ENCODE measurements around the gene CRB3.

The CRB3 gene

DNA sequence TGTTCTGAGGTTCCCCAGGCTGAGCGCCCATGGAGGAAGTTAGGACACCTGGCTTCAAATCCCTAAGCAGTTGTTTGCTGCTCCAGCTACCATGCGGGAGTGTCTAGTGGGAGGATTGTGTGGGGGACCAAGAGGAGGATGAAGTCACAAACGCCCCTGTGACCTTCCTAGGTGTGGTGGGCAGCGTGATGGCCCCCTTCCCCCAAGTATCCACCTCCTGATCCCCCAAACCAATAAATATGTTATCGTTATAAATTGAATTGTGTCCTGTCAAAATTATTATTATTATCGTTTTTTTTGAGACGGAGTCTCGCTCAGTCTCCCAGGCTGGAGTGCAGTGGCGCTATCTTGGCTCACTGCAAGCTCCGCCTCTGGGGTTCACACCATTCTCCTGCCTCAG, 30.4 kb upstream of the CRB3 start, which contains the start of gene SLC25A41:
Gene SLC25A41, minus strand, starts transcription at position 101 of the 400 bp plus-strand sequence. Its CDS starts 70 bp downstream, at position 31.
- no peak for DNase-seq

DNA sequence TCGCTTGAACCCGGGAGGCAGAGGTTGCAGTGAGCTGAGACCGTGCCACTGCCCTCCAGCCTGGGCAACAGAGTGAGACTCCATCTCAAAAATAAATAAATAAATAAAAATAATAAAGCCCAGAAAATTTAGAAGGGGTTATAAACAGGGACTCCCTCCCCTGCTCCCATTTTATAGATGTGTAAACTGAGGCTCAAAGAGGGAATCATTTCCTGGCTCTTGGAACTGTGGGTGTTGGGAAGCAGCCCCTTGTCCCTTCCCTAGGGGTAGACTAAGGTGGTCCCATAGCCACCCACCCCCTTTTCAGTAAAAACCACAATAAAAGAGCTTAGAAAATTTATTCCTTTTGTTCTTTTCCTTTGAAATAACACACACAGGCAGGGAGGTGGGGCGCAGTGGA, 24.3 kb upstream of the CRB3 start:
- no peak for DNase-seq

DNA sequence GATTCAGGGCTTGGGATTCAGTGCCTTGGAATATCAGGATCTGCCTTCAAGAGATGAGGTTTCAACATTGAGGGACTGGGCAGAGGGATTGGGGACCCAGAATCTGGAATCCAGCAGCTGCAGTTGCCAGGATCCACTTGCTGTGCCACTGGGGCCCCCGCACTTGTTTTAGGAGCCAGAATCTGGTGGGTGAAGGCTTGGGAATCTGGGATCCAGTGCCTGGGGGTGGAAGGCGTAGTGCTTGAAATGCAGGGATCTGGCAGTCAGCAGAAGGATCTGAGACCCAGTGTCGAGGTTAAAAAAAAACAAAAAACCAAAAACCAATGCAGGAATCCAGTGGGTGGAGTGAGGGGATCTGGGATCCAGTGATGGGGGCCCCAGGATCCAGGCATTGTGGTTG, 23.2 kb upstream of the CRB3 start:
- no peak for DNase-seq

DNA sequence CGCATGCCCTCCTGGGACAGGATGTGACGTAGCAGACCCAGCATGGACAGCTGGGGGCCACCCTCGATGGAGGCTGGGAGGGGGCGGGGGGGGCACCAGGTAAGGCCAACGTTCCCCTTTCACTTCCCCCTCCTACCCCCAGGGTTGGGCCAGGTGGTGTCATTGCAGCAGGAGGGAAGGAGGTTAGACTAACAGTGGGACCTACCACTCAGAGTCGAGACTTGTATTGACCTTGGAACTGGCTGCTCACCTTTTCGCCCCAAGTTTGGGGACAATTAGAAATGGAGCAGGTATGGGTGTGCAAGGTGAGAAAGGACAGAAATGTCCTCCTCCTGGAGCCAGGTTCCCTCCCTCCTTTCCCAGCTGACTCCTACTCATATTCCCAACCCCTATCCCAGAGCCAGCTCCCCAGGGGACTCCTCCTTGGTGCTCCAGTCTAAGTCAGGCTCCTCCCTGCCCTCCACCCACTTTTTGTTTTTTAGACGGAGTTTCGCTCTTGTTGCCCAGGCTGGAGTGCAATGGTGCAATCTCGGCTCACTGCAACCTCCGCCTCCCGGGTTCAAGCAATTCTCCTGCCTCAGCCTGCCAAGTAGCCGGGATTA, 21.9 kb upstream of the CRB3 start:
- no peak for DNase-seq

DNA sequence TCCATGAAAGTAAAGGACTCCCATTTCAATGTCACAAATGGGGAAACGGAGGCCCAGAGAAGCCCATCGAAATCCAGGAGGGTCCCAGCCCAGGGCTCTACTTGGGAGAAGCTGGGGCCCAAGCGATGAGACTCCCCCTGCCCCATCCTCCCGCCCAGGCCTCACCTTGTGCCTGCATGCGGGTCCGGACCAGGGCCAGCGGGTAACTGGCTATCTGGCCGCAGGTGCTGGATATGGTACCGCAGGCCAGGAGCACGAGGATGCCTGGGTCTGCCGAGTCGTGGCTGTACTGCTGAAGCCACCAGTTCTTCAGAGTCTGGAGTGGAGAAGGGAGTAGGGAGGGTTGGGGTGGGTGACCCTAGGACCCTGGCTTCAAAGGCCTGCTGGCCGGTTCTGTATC, 20.1 kb upstream of the CRB3 start:
- DNase-seq: no peak

DNA sequence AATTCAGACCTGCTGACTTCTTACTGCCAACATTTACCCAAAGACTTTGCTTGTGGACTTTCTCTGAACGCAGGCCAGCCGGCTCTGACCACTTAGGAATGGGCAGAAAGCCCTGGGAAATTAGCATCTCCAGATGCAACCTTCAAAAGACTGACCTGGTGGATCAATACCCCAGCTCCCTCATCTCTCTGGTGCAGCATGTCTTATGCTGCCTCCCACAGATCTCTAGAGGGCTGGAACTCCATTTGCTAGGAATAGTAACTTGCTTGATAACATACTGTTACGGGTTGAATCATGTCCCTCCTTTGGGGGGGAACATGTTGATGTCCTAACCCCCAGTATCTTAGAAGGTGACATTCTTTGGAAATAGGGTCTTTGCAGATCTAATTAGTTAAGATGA, 17.6 kb upstream of the CRB3 start:
- DNase-seq: no peak

DNA sequence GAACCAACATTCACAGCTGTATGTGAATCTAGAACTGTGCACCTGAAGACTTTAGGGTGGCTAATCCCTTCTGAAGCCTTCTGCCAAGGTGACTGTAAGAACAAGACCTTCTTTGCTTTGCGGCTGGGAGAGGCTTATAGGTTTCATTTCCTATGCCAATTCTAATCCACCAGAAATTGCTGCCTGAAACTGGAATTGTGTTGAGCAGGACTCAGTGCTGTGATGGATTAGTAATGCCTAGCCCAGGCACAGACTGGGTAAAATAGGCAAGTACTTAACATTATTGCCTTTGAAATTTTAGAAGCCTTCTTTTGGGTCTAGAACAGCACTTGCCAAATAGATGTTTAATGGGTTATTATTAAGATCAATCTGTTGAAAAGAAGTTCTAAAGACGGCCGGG, 16.0 kb upstream of the CRB3 start:
- no peak for DNase-seq

DNA sequence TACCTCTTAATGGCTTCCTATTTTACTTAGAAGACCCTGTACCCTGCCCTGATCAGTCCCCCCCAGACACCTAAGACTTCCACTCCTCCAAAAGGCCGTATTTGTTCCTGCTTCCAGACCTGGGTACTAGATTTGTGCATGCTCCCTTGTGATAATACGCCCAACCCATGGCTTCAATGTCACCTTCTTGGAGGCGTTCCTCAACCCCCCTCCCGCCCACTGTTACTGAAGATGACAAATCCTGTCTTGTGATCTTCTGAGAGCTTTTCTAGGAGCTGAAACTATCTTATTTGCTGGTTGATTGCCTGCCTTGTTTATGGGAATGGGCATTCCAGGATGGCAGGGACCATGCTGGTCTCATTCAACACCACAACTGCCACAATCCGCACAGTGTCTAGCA, 13.9 kb upstream of the CRB3 start:
- DNase-seq: no peak

DNA sequence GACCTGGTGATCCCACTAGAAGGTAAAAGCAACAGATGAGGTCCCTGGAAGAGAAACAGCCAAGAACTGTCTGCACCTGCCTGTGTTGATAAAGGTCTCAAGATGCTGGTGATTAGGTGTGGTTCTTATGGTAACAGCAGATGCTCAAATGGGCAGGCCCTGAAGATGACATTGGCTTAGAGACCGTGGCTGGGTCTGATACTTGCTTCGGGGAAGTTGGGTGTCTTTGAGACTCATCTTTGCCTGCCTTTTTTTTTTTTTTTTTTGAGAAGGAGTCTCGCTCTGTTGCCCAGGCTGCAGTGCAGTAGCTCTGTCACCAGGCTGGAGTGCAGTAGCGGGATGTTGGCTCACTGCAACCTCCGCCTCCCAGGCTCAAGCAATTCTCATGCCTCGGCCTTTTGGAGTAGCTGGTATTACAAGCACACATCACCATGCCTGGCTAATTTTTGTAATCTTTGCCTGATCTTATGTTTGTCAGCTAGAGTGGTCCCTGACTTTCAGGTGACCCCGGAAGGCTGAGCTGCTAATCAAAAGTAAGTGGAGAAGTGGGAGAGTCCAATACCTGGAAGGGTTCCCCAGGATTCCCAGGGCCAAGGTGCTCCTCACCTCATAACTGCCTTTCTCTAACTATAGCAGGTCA, 12.4 kb upstream of the CRB3 start:
- DNase-seq: no peak

DNA sequence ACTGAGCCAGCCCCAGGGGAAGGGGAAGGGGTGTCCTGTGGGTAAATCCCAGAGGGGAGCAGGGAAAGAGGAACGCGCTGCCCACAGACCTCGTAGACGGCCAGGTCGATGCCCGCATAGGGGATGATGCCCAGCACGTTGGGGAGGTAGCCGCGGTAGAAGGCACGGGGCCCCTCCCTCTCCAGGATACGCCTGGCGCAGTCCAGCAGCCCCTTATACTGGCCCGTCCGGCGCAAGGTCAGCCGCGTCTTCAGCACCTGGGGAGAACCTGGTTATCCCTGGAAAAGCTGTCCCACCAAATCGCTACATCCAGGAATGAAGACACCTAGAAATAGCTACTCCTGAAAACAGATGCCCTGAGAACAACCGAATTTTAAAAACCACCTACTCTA, 11.9 kb upstream of the CRB3 start:
- no peak for DNase-seq

DNA sequence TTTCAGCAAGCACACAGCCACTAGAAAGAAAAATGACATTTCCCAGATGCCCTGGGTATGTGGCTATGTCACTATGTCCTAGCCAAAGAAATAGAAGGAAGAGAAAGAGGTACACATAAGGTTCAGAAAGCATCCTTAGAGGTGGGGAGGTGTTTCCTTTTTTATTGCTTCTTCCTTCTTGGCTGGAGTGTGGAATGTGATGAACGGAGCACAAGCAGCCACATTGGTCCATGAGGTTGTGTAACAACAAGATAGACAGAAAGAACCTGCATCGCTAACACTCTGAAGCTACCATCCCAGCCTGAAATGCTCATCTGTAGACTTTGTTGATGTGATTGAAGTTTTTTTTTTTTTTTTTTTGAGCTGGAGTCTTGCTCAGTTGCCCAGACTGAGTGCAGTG, 11.2 kb upstream of the CRB3 start:
- DNase-seq: no peak

DNA sequence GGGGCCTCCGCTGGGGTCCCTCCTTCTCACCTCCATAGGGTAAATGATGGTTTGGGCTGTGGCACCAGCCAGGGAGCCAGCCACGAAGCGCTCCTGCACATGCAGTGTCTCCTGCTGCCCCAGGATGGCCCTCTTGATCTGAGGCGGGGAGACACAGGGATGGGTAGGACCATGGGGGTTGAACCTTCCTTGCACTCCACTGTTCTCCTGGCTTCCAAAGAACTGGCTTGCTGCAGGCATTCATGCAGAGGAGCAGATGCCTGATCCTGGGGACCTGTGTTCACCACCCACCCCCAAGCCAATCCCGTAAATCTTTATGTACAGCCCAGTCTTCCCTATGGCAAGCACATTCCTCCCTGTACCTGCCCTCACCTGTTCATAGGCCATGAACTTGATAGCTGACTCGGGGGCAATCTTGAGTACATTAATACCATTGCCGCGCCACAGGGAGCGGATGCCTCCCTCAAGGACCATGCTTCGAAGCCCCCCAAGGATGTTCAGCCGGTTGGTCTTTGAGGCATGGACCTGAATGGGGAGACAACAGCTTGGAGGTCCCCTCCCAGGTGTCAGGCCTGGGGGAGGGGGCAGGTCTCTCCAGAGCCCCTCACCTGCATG, 10.0 kb upstream of the CRB3 start:
- no peak for DNase-seq

DNA sequence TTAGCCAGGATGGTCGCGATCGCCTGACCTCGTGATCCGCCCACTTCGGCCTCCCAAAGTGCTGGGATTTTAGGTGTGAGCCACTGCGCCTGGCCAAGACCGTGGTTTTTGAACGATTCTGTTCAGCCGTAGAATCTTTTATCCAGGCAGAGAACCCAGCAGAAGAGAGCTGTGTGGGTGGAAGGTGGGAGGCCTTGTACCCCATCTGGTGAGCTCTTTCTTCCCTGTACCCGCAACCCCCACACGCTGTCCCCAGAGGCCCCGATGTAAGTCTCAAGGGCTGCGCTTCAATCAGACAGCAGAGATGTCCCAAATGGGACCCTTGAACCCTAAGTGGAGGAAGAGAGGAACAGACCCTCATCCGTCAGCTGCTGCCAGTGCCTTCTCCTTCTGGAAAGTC, 8.1 kb upstream of the CRB3 start:
- no peak for DNase-seq

DNA sequence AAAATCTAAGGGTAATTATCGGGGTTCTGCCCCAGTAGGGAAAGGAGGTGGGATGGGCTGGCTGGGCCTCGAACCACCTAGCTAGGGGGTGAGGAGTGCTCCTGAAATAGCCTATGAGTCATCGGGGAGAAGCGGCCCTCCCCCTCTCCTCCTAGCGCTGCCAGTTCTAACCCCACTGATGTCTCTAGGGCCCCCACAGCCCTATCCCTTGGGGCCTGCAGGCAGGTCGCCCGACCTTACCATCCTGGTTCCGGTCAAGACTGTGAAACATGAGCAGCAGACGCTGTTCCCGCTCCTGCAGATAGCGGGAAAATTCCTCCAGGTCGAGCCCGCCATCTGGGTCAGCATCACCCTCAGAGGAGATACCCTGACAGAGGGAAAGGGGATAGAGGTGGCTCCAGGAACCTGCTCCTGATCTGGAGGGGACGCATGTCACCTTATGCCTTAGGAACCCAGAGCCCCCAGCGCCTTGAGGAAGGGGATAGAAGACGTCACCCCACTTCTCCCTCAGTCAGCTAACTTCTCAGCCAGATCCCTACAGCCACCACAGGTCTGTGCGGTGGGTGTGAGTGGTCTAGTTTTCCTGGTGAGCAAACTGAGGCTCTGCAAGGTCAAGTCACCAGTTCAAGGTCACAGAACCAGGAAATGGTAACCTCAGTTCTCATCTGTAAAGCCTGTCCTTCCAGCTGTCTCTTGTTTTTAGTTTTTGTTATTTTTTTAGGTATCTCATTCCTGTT, 5.9 kb upstream of the CRB3 start:
- DNase-seq: no peak

DNA sequence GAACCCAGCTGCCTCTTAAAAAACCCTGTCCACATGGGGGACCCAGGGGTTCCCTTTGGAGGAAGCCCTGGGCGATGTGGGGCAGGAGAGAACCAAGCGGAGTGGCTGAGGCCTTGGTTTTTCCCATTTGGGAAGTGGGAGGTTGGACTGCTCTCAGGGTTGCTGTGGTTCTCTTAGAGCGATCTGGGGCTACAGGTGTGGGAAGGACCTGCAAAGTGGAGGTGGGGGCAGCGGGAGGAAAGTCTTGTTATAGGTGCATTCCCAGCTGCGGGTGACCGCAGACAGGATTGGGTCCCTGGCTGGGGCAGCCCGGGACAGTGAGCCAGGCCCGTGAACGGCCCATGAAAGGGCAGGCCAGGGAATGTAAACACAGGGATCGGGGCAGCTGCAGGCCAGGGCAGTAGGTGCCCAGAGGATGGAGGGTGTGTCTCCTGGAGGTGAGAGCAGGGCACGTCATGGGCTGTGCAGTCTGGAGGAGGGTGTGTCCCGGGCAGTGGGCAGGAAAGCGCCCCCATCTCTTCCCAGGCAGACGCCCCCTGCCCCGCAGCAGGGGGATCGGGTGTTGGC, 5.3 kb upstream of the CRB3 start:
- DNase-seq: no peak

DNA sequence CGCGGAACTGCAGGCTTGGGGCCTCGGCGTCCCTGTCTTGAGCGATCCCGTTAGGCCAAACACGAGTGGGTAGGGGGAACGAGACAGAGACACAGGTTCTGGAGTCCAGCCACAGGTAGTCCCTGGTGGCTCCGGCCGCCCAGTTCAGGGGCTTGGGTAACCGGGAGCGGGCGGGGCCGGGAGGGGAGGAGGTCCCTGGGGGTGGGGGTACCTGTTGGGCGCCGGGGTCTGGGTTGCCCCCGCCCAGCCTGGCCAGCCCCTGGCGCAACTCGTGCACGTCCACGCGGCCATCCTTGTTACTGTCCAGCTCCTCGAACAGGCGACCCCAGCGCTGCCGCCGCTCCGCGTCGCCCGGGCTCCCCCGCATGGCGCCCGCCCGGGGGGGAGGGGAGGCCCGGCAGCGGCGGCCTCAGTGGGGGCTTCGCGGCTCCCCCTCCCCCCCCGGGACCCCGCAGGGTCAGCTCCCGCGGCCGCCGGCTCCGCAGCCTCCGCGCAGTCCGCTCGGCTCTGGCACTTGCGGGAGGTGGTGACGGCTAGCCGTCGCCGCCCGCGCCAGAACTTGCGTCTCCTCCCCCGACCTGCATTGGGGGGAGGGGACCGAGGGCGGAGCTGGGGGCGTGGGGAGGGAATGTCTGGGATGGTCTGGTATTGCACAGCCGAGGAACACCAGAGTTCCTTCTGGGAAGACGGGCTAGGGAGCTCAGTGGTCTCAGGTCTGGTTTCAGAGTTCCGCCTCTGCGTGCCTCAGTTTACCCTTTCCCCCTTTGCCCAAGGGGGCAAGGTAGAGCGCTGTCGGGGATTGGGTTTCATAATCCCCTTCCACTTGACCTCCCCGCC, 4.6 kb upstream of the CRB3 start, which contains the start of gene SLC25A23:
Gene SLC25A23, minus strand, starts transcription at position 531 of the 837 bp plus-strand sequence. Its CDS starts 164 bp downstream, at position 367.
- DNase-seq: no peak

DNA sequence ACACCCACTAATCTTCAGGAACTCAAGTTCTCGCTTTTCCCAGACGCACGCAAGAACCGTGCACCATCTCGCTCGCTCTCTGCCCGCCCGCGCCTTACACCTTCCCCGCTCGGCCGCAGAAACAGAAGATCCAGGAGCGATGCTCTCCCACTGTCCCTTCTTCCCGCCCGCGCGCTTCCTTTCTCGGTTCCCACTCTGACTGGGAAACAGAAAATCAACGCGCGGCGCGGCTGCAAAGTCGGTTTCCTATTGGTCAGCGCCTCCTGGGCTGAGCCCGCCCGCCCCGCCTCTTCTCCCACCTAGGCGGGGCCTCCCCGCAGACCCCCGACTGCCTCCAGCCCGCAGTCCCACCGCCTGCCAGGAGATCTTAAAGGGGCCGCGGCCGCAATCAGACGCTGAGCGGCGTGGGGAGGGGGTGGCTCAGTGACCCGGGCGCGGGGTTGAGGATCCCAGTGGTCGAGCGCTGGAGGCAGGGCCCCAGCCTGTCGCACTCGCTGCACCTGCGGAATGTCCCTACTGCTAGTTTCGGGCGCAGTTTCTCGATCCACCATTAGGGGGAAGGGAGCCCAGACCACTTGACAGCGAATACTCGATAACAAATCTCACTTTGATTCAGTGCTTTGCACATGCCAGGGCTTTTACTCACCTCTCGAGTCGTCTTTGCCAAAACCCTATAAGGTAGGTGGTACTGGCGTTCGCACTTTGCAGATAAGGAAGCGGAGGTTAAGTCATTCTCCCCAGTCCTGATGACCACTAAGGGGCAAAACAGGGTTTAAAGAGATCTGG, 3.8 kb upstream of the CRB3 start:
- DNase-seq: peak; percentile 87

DNA sequence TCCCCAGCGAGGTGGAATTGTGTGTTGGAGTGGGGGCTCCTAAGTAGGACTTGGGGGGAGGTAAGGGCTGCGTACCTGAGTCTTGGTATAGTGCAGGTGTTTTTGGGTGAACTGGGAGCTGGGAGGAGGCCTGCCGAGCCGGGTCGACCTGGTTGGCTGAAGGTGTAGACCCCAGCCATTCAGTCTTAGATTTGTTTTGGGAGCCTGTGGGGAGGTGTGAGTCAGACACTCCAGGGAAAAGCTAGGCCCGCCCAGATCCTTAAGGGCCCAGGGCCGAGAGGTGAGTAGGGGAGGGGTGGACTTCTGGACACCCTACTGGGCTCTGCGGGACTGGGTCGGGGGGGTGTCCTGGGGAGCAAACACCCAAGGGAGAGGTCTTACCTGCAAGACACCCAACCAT, 935 bp downstream of the CRB3 start:
- DNase-seq: no peak

DNA sequence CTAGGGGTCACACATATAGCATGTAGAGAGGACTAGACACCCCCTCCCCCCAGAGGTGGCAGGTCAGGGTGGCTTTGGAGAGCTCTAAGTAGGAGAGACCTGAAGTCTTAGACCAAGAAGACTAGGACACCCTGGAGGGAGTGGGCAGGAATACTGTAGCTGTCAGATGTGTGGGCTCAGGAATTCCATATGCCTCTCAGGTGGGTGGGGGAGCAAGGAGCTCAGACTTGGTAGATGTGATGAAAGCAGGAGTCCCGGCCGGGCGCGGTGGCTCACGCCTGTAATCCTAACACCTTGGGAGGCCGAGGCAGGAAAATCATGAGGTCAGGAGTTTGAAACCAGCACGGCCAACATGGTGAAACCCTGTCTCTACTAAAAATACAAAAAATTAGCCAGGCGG, 1.6 kb downstream of the CRB3 start:
- DNase-seq: no peak

DNA sequence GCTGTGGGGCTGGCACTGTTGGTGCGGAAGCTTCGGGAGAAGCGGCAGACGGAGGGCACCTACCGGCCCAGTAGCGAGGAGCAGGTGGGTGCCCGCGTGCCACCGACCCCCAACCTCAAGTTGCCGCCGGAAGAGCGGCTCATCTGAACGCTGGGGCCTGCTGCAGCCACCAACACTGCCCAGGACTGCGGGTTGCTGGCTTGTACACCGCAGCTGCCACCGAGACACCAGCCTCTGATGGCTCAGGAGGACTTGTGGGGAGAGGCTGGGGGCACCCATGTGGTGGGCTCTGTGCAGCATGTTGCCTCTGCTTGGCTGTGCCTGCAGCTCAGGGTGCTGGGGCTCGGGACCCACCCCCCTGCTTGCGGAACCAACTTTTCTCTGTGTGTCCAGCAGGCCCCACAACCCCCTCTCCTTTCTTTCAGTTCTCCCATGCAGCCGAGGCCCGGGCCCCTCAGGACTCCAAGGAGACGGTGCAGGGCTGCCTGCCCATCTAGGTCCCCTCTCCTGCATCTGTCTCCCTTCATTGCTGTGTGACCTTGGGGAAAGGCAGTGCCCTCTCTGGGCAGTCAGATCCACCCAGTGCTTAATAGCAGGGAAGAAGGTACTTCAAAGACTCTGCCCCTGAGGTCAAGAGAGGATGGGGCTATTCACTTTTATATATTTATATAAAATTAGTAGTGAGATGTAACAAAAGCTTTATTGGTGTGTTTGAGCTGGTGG, 2.6 kb downstream of the CRB3 start:
- no peak for DNase-seq

DNA sequence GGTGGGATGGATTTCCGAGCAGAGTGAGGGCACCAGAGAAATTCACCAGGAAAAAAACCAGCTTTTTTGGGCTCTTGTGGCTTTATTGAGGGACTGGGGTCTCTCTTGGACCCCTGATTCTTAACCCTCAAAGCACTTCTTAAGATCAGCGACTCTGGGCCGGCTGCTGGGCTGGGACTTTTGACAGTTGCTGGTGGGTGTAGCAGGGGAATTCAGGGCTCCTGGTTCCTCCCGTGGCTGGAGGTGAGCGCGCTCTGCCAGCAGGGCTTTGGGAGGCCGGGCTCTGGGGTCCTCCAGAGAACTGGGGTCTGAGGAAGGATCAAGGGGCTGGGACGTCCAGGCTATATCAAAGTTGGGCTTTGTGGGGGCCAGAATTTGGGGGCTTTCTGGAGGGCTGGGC, 3.3 kb downstream of the CRB3 start:
- DNase-seq: no peak
